ENCODE data around the gene ADGRD1.

Gene ADGRD1

GRCh38 chr12:131011165-131012079 is 57.7 kb downstream of the ADGRD1 start:
- TF ChIP-seq TAF1 (IDR thresholded peaks at IDR 0.05; ENCODE audit: borderline replicate concordance, insufficient read depth, low read length) (no peak), SIN3A (IDR thresholded peaks at IDR 0.05; ENCODE audit: borderline replicate concordance, insufficient read depth, low read length) (no peak)

DNA sequence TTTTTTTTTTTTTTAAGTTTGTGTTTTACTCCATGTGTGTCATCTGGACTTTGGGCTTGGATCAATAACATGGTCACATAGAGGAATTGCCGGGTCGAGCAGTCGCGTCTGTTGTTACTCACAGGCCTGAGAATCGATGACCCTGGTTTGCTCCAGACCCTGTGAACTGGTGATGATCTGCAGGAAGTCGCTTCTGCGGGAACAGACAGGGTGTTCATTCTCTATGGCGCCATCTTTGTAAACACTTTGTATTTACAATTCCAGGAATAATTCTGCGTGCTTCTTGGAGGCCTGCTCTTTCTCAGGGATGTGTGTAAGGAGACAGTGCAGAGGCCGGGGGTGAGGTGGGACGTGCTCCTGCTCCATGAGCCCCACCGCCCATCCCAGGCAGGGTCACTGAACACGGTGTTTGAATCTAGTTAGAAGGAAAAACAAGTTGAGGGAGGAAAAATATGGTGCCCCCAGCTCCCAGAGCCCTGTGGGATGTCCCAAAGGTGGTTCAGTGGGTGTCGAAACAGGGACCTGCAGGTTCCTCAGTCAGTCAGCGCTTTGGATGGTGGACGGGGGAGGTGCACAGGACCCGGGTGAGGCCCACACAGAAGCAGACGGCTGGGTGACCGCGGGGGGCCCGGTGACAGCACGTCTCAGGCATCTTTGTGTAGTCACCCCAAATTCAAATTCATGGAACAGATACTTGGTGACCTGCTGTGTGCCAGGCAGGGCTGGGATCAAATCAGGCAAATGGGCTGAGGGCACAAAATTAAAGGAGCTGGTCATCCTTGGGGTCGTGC is 58.8 kb downstream of the ADGRD1 start:
- TF ChIP-seq POLR2AphosphoS5 (IDR thresholded peaks at IDR 0.05; ENCODE audit: low read depth, low read length): no peak
- TF ChIP-seq SIN3A (IDR thresholded peaks at IDR 0.05; ENCODE audit: borderline replicate concordance, insufficient read depth, low read length): no peak
- TF ChIP-seq, protein P1, sequence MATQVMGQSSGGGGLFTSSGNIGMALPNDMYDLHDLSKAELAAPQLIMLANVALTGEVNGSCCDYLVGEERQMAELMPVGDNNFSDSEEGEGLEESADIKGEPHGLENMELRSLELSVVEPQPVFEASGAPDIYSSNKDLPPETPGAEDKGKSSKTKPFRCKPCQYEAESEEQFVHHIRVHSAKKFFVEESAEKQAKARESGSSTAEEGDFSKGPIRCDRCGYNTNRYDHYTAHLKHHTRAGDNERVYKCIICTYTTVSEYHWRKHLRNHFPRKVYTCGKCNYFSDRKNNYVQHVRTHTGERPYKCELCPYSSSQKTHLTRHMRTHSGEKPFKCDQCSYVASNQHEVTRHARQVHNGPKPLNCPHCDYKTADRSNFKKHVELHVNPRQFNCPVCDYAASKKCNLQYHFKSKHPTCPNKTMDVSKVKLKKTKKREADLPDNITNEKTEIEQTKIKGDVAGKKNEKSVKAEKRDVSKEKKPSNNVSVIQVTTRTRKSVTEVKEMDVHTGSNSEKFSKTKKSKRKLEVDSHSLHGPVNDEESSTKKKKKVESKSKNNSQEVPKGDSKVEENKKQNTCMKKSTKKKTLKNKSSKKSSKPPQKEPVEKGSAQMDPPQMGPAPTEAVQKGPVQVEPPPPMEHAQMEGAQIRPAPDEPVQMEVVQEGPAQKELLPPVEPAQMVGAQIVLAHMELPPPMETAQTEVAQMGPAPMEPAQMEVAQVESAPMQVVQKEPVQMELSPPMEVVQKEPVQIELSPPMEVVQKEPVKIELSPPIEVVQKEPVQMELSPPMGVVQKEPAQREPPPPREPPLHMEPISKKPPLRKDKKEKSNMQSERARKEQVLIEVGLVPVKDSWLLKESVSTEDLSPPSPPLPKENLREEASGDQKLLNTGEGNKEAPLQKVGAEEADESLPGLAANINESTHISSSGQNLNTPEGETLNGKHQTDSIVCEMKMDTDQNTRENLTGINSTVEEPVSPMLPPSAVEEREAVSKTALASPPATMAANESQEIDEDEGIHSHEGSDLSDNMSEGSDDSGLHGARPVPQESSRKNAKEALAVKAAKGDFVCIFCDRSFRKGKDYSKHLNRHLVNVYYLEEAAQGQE (IDR thresholded peaks at IDR 0.05; ENCODE audit: insufficient read depth in 1 of 2, low read depth in 2 of 2, low read length in 2 of 2): no peak
- no peak for TF ChIP-seq FOXP2 (optimal IDR thresholded peaks at IDR 0.05; ENCODE audit: borderline replicate concordance, extremely low read depth, extremely low read length, insufficient read depth)
- no peak for TF ChIP-seq TAF1 (IDR thresholded peaks at IDR 0.05; ENCODE audit: borderline replicate concordance, insufficient read depth, low read length)

GRCh38 chr12:131013118-131013517 is 59.4 kb downstream of the ADGRD1 start:
- no peak for TF ChIP-seq SIN3A (IDR thresholded peaks at IDR 0.05; ENCODE audit: borderline replicate concordance, insufficient read depth, low read length)
- TF ChIP-seq, protein P1 (IDR thresholded peaks at IDR 0.05; ENCODE audit: insufficient read depth in 1 of 2, low read depth in 2 of 2, low read length in 2 of 2): no peak

DNA sequence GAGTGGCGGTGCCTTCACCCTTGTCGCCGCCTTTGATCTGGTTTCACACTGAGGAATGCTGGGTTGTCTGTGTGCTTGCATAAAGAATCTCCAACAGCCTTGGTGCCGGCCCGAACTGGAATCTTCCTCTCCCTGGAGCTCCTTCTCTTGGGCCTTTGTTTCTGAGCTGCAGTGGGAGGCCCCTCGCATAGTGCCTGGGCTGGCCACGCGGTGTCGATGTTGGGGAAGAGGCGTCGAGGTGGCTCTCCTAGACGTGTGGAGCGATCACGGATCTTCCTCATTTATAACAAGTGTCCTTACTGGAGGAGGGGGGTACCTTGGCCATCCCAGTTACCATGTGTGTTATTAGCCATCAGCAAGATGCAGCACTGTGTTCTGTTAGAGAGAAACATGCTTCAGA is 60.6 kb downstream of the ADGRD1 start:
- TF ChIP-seq FOXP2 (optimal IDR thresholded peaks at IDR 0.05; ENCODE audit: borderline replicate concordance, extremely low read depth, extremely low read length, insufficient read depth) (no peak), TAF1 (IDR thresholded peaks at IDR 0.05; ENCODE audit: borderline replicate concordance, insufficient read depth, low read length) (no peak), POLR2AphosphoS5 (IDR thresholded peaks at IDR 0.05; ENCODE audit: low read depth, low read length) (no peak), SIN3A (IDR thresholded peaks at IDR 0.05; ENCODE audit: borderline replicate concordance, insufficient read depth, low read length) (no peak)
- TF ChIP-seq, protein P1 (IDR thresholded peaks at IDR 0.05; ENCODE audit: insufficient read depth in 1 of 2, low read depth in 2 of 2, low read length in 2 of 2): no peak

DNA sequence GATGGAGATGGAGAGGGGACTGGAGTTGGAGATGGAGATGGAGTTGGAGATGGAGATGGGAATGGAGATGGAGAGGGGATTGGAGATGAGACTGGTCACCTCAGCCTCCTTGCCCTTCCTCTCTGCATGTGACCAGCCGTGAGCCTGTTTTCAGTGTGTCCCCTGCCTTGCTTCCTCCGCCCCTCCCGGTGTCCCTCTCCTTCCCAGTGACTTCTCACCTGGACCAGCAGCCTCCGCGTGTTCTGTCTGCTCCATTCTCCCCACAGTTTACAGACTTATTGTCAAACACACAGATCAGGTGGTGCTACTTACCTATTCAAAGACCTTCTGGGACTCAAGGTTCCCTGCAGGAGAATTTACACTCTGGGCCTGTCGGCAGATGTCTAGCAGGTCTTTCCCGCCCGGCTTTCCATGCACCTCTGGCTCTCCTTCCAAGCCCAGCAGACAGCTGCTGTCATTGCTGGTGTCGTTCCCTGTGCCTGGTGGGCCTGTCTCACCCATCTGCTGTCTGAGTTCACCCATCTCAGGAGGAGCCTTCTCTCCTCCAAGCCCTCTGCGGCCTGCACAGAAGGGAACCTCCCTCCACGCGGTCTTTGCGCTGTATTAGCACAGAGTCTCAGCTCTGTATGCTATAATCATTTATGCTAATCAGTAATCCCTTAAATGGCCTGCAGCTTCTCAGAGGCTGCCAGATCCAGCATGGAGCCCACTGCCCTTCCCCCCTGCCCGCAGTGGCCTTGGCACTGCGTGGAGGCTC is 62.1 kb downstream of the ADGRD1 start:
- TF ChIP-seq POLR2AphosphoS5 (IDR thresholded peaks at IDR 0.05; ENCODE audit: low read depth, low read length) (no peak), SIN3A (IDR thresholded peaks at IDR 0.05; ENCODE audit: borderline replicate concordance, insufficient read depth, low read length) (no peak), FOXP2 (optimal IDR thresholded peaks at IDR 0.05; ENCODE audit: borderline replicate concordance, extremely low read depth, extremely low read length, insufficient read depth) (no peak)

All from PFSK-1 (cell line).